ENCODE results near the gene SKAP2. TPM values are rescaled to one million over a fixed set of nuclear protein-coding genes. Genes with fewer than 3 reads are reported as not detected.

The SKAP2 gene
- total RNA-seq, 1 donor from 2014 or later: 11.7 TPM

DNA sequence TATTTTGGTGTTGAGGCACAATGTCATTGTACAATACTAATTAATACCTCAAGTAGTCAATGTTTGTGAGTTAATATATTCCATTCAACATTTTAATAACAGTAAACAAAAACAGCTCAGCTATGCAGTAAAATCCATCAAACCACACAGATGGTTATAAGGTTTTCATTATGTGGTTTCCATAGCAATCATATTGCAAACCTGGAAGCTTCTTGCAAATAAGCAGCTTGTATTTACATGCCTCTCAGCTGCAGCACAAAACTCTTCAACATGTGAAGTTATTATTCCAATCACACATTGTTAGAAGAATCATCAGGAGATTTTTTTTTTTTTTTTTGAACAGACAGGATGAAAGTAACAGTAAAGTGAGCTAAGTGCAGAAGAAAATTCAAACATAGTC, 170.2 kb downstream of the SKAP2 start:
- Mint-ChIP-seq H3K27me3 (ENCODE audit: unreplicated experiment) (peaks cover 57% of the 10 kb centered on the region), H3K4me1 (ENCODE audit: unreplicated experiment) (no peaks in the 10 kb centered on the region), H3K4me3 (ENCODE audit: unreplicated experiment) (no peak overlapping the region), H3K27ac (ENCODE audit: unreplicated experiment) (no peak overlapping the region), H3K36me3 (ENCODE audit: unreplicated experiment) (peaks cover 5% of the 10 kb centered on the region), H3K9me3 (ENCODE audit: unreplicated experiment) (no peaks in the 10 kb centered on the region)
- no peak for DNase-seq (ENCODE audit: extremely low spot score, unreplicated experiment)
- TF ChIP-seq CTCF (IDR thresholded peaks at IDR 0.05): no peak

GRCh38 chr7:26691886-26692285, 172.5 kb downstream of the SKAP2 start:
- no peak overlapping the region for H3K27ac Mint-ChIP-seq (ENCODE audit: unreplicated experiment)
- TF ChIP-seq CTCF (IDR thresholded peaks at IDR 0.05): no peak
- no peaks in the 10 kb centered on the region for H3K4me1 Mint-ChIP-seq (ENCODE audit: unreplicated experiment)
- peaks cover 5% of the 10 kb centered on the region for H3K36me3 Mint-ChIP-seq (ENCODE audit: unreplicated experiment)
- no peak for DNase-seq (ENCODE audit: extremely low spot score, unreplicated experiment)
- H3K4me3 Mint-ChIP-seq (ENCODE audit: unreplicated experiment): no peak overlapping the region
- H3K27me3 Mint-ChIP-seq (ENCODE audit: unreplicated experiment): peaks cover 51% of the 10 kb centered on the region
- no peaks in the 10 kb centered on the region for H3K9me3 Mint-ChIP-seq (ENCODE audit: unreplicated experiment)

DNA sequence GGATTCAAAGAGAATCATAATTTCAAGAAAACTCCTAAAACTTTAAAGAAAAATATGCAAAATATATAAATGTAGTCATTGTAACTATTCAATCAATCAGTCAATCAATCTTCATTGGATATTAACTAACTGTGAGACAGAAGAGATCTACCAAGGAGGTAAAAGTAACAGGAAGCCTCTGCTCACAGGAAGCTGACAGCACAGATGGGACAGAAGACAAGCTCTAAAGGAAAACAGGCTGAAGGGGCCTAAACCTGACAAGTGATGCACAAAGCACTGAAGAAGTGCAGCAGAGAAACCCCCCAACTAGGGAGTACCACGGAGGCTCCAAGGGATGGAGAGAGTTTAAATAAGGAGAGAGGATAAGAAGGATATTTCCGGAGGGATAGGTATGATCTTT, 173.0 kb downstream of the SKAP2 start:
- no peak for TF ChIP-seq CTCF (IDR thresholded peaks at IDR 0.05)
- H3K27me3 Mint-ChIP-seq (ENCODE audit: unreplicated experiment): peaks cover 48% of the 10 kb centered on the region
- peaks cover 5% of the 10 kb centered on the region for H3K36me3 Mint-ChIP-seq (ENCODE audit: unreplicated experiment)
- no peak for DNase-seq (ENCODE audit: extremely low spot score, unreplicated experiment)
- no peak overlapping the region for H3K4me3 Mint-ChIP-seq (ENCODE audit: unreplicated experiment)
- H3K9me3 Mint-ChIP-seq (ENCODE audit: unreplicated experiment): no peaks in the 10 kb centered on the region
- peaks cover 5% of the 10 kb centered on the region for H3K4me1 Mint-ChIP-seq (ENCODE audit: unreplicated experiment)
- no peak overlapping the region for H3K27ac Mint-ChIP-seq (ENCODE audit: unreplicated experiment)

- no peak overlapping the region for H3K27ac Mint-ChIP-seq (ENCODE audit: unreplicated experiment)
- H3K9me3 Mint-ChIP-seq (ENCODE audit: unreplicated experiment): no peaks in the 10 kb centered on the region
- peaks cover 5% of the 10 kb centered on the region for H3K4me1 Mint-ChIP-seq (ENCODE audit: unreplicated experiment)
- TF ChIP-seq CTCF (IDR thresholded peaks at IDR 0.05): no peak
- H3K27me3 Mint-ChIP-seq (ENCODE audit: unreplicated experiment): peaks cover 45% of the 10 kb centered on the region
- peaks cover 5% of the 10 kb centered on the region for H3K36me3 Mint-ChIP-seq (ENCODE audit: unreplicated experiment)
- no peak overlapping the region for H3K4me3 Mint-ChIP-seq (ENCODE audit: unreplicated experiment)
- DNase-seq (ENCODE audit: extremely low spot score, unreplicated experiment): no peak
Observed at GRCh38 chr7:26690135-26690805, 174.1 kb downstream of the SKAP2 start.

GRCh38 chr7:26688936-26689506, 175.4 kb downstream of the SKAP2 start:
- Mint-ChIP-seq H3K9me3 (ENCODE audit: unreplicated experiment) (no peaks in the 10 kb centered on the region), H3K27me3 (ENCODE audit: unreplicated experiment) (peaks cover 49% of the 10 kb centered on the region), H3K36me3 (ENCODE audit: unreplicated experiment) (peaks cover 5% of the 10 kb centered on the region), H3K27ac (ENCODE audit: unreplicated experiment) (no peak overlapping the region), H3K4me3 (ENCODE audit: unreplicated experiment) (no peak overlapping the region), H3K4me1 (ENCODE audit: unreplicated experiment) (peaks cover 5% of the 10 kb centered on the region)
- no peak for DNase-seq (ENCODE audit: extremely low spot score, unreplicated experiment)
- no peak for TF ChIP-seq CTCF (IDR thresholded peaks at IDR 0.05)

All from osteocyte (in vitro differentiated cells).